ENCODE measurements around the gene PLEKHA6.

PLEKHA6 gene

GRCh38 chr1:204354579-204354978, 5.2 kb downstream of the PLEKHA6 start:
- no peak for DNase-seq (ENCODE audit: low read depth)

- DNase-seq (ENCODE audit: low read depth) = no peak
Measured at GRCh38 chr1:204353213-204353910, 6.4 kb downstream of the PLEKHA6 start.

GRCh38 chr1:204350857-204351573, 8.7 kb downstream of the PLEKHA6 start:
- DNase-seq (ENCODE audit: low read depth) = peak; percentile 17

GRCh38 chr1:204350312-204350711, 9.4 kb downstream of the PLEKHA6 start:
- DNase-seq (ENCODE audit: low read depth) = no peak

GRCh38 chr1:204349602-204350001, 10.1 kb downstream of the PLEKHA6 start:
- DNase-seq (ENCODE audit: low read depth) = no peak

- DNase-seq (ENCODE audit: low read depth) = peak; percentile 23
Measured at GRCh38 chr1:204348722-204349121, 11.0 kb downstream of the PLEKHA6 start.

- DNase-seq (ENCODE audit: low read depth) = no peak
Measured at GRCh38 chr1:204348242-204348641, 11.5 kb downstream of the PLEKHA6 start.

- no peak for DNase-seq (ENCODE audit: low read depth)
Measured at GRCh38 chr1:204345941-204346645, 13.6 kb downstream of the PLEKHA6 start.

- no peak for DNase-seq (ENCODE audit: low read depth)
Measured at GRCh38 chr1:204345438-204345841, 14.3 kb downstream of the PLEKHA6 start.

GRCh38 chr1:204344665-204345355, 14.9 kb downstream of the PLEKHA6 start:
- no peak for DNase-seq (ENCODE audit: low read depth)

- DNase-seq (ENCODE audit: low read depth) = no peak
Measured at GRCh38 chr1:204343802-204344201, 15.9 kb downstream of the PLEKHA6 start.

- no peak for DNase-seq (ENCODE audit: low read depth)
Measured at GRCh38 chr1:204343247-204343646, 16.5 kb downstream of the PLEKHA6 start.

- DNase-seq (ENCODE audit: low read depth) = no peak
Measured at GRCh38 chr1:204342310-204342709, 17.4 kb downstream of the PLEKHA6 start.

- peak; percentile 62 for DNase-seq (ENCODE audit: low read depth)
Measured at GRCh38 chr1:204341380-204341779, 18.3 kb downstream of the PLEKHA6 start.

- DNase-seq (ENCODE audit: low read depth) = no peak
Measured at GRCh38 chr1:204340081-204340889, 19.4 kb downstream of the PLEKHA6 start.

GRCh38 chr1:204339541-204339940, 20.2 kb downstream of the PLEKHA6 start:
- DNase-seq (ENCODE audit: low read depth) = no peak

GRCh38 chr1:204338997-204339396, 20.7 kb downstream of the PLEKHA6 start:
- no peak for DNase-seq (ENCODE audit: low read depth)

- DNase-seq (ENCODE audit: low read depth) = no peak
Measured at GRCh38 chr1:204338360-204338759, 21.4 kb downstream of the PLEKHA6 start.

GRCh38 chr1:204337583-204337982, 22.1 kb downstream of the PLEKHA6 start:
- no peak for DNase-seq (ENCODE audit: low read depth)

GRCh38 chr1:204337036-204337429, 22.7 kb downstream of the PLEKHA6 start:
- no peak for DNase-seq (ENCODE audit: low read depth)

GRCh38 chr1:204336421-204337035, 23.2 kb downstream of the PLEKHA6 start:
- no peak for DNase-seq (ENCODE audit: low read depth)
